HCT116 (cell line): ENCODE data around the gene TNFRSF14. TPM values are rescaled to one million over a fixed set of nuclear protein-coding genes. Genes with fewer than 3 reads are reported as not detected.

Experiments used
- ATAC-seq: fragments of 200-7000 bp; cut with Tn5 transposase; 2 replicates; pipeline ENCODE4 v1.9.1; 2020; ENCODE audit warnings: mild to moderate bottlenecking, moderate library complexity
- BruUV-seq: library from RNA; stranded (reverse); fragments of 400-500 nt; replicated peaks from 2 replicates; lab custom pipeline; 2021; lab: Mats Ljungman, UMichigan
- CTCF ChIA-PET: fragments of 300-600 bp; sonication (Branson Sonifier 250); formaldehyde crosslinking; loops from one replicate; lab custom pipeline; 2021; ENCODE audit warnings: antibody characterized with exemption; lab: Charles Lee
- POLR2A ChIA-PET: fragments of 300-600, 350-600 bp; sonication (Branson Sonifier 250); formaldehyde crosslinking; loops from one replicate; lab custom pipeline; 2021; ENCODE audit warnings: antibody characterized with exemption; lab: Charles Lee
- RAD21 ChIA-PET, 2 experiments: fragments of 300-600 bp; sonication (Branson Sonifier 250); formaldehyde crosslinking; loops; one replicate each; lab custom pipeline; 2023; ENCODE audit warnings: low total read pairs in 2 of 2; ENCODE audit not compliant: uncharacterized antibody in 2 of 2, unreplicated experiment in 2 of 2, low non-redundant PET in 1 of 2; lab: Charles Lee
- DNase-seq: peaks from one replicate; pipeline ENCODE4 v3.0.0-alpha.2; 2010; ENCODE audit warnings: low read depth, low spot score
- H2AFZ ChIP-seq: fragments of 200-600 bp; shearing (Covaris generic), sonication (generic); 2 replicates; pipeline ENCODE4 v1.6.1; 2017; ENCODE audit warnings: low read depth, mixed run types, mixed read lengths, antibody characterized with exemption, low read length; ENCODE audit not compliant: poor library complexity, severe bottlenecking
- H3K27ac ChIP-seq: 2 replicates; pipeline ENCODE4 v1.5.1; 2012; ENCODE audit warnings: low read depth, low read length
- H3K27me3 ChIP-seq: fragments of 200-600 bp; sonication (generic); 2 replicates; pipeline ENCODE4 v1.6.1; 2016; ENCODE audit warnings: mixed run types, low read length, mixed read lengths; ENCODE audit not compliant: insufficient read depth
- H3K36me3 ChIP-seq, 2 experiments: fragments of 200-500 bp in 1 of 2; fragments of 200-600 bp in 1 of 2; sonication (Bioruptor generic) in 1 of 2; sonication (generic) in 1 of 2; 2 replicates each; pipeline versions ENCODE4 v1.5.1 to v1.6.1; 2014 to 2016; ENCODE audit warnings: low read length in 2 of 2, inconsistent platforms in 1 of 2, mixed read lengths in 1 of 2, mixed run types in 1 of 2; ENCODE audit not compliant: insufficient read depth in 2 of 2, control insufficient read depth in 1 of 2
- H3K4me1 ChIP-seq, 2 experiments: fragments of 200-600 bp in 1 of 2; sonication (generic) in 1 of 2; 2 replicates each; pipeline versions ENCODE4 v1.5.1 to v1.6.1; 2012 to 2017; ENCODE audit warnings: low read length in 2 of 2, inconsistent platforms in 1 of 2, mild to moderate bottlenecking in 1 of 2, mixed read lengths in 1 of 2, mixed run types in 1 of 2, moderate library complexity in 1 of 2; ENCODE audit not compliant: insufficient read depth in 2 of 2, control insufficient read depth in 1 of 2
- H3K4me2 ChIP-seq: fragments of 200-600 bp; sonication (generic); 2 replicates; pipeline ENCODE4 v1.6.1; 2017; ENCODE audit warnings: mixed run types, low read length, mixed read lengths
- H3K4me3 ChIP-seq, 2 experiments: fragments of 200-600 bp in 1 of 2; sonication (generic) in 1 of 2; replicated peaks in 1 of 2; 2 replicates each; pipeline ENCODE4 v1.5.1; 2011 to 2016; ENCODE audit warnings: low read length in 2 of 2, control low read depth in 1 of 2, low read depth in 1 of 2, mild to moderate bottlenecking in 1 of 2, mixed read lengths in 1 of 2, mixed run types in 1 of 2
- H3K79me2 ChIP-seq: fragments of 200-600 bp; sonication (generic); 2 replicates; pipeline ENCODE4 v1.6.1; 2017; ENCODE audit warnings: mild to moderate bottlenecking, mixed run types, low read length, moderate library complexity, mixed read lengths; ENCODE audit not compliant: insufficient read depth
- H3K9ac ChIP-seq: fragments of 200-600 bp; sonication (generic); 2 replicates; pipeline ENCODE4 v1.6.1; 2016; ENCODE audit warnings: low read length, mixed read lengths
- H3K9me2 ChIP-seq: fragments of 200-600 bp; sonication (generic), shearing (Covaris generic); 2 replicates; pipeline ENCODE4 v1.6.1; 2017; ENCODE audit warnings: mixed run types, mild to moderate bottlenecking, moderate library complexity; ENCODE audit not compliant: insufficient read depth
- H3K9me3 ChIP-seq, 2 experiments: fragments of 200-500 bp in 1 of 2; fragments of 200-600 bp in 1 of 2; sonication (Bioruptor generic) in 1 of 2; sonication (generic) in 1 of 2; 2 replicates each; pipeline ENCODE4 v1.6.1; 2014 to 2017; ENCODE audit warnings: low read length in 2 of 2, mixed read lengths in 2 of 2, inconsistent platforms in 1 of 2, low read depth in 1 of 2, mild to moderate bottlenecking in 1 of 2, mixed run types in 1 of 2, moderate library complexity in 1 of 2; ENCODE audit not compliant: control insufficient read depth in 1 of 2, insufficient read depth in 1 of 2
- H4K20me1 ChIP-seq: fragments of 200-600 bp; sonication (generic), shearing (Covaris generic); 2 replicates; pipeline ENCODE4 v1.6.1; 2017; ENCODE audit warnings: mixed run types, mild to moderate bottlenecking, moderate library complexity; ENCODE audit not compliant: insufficient read depth
- CTCF ChIP-seq, 3 experiments: fragments of 200-600 bp in 1 of 3; sonication (generic) in 1 of 3; IDR thresholded peaks in 2 of 3; conservative IDR thresholded peaks in 1 of 3; 2 replicates each; pipeline ENCODE4 v1.5.1; 2012 to 2017; ENCODE audit warnings: low read depth in 2 of 3, low read length in 2 of 3, antibody characterized with exemption in 1 of 3, borderline replicate concordance in 1 of 3, control low read depth in 1 of 3, mild to moderate bottlenecking in 1 of 3, mixed read lengths in 1 of 3, mixed run types in 1 of 3, moderate library complexity in 1 of 3; ENCODE audit not compliant: insufficient read depth in 1 of 3
- POLR2AphosphoS5 ChIP-seq: IDR thresholded peaks from 2 replicates; pipeline ENCODE4 v1.6.1; 2011; ENCODE audit warnings: mild to moderate bottlenecking, low read depth, low read length, moderate library complexity
- RAD21 ChIP-seq: IDR thresholded peaks from 2 replicates; pipeline ENCODE4 v1.6.1; 2012; ENCODE audit warnings: low read depth, mild to moderate bottlenecking
- YY1 ChIP-seq: IDR thresholded peaks from 2 replicates; pipeline ENCODE4 v1.6.1; 2011; ENCODE audit warnings: low read length, low read depth, moderate library complexity, mild to moderate bottlenecking; ENCODE audit not compliant: insufficient replicate concordance; ENCODE audit errors: extremely low read depth
- ZFX ChIP-seq: fragments of 450-650 bp; IDR thresholded peaks from 2 replicates; pipeline ENCODE4 v1.6.1; 2017
- intact Hi-C: fragments of 100-400 bp; cut with micrococcal nuclease; formaldehyde crosslinking; loops from 2 replicates; pipeline ENCODE4 v1.10.0; 2022
- total RNA-seq: library from RNA; stranded (reverse); gene quantifications from one replicate; pipeline ENCODE4 v1.2.1, GENCODE V29; 2021; ENCODE audit not compliant: unreplicated experiment

TNFRSF14 gene
- total RNA-seq, 1 experiment from 2014 or later, result 0.66 TPM

GRCh38 chr1:2546515-2547209 lies 9.5 kb upstream of the TNFRSF14 start:
- intact Hi-C loops, result loop anchor here (2.0 kb wide), 1 partner anchor 96 kb away; no protein-coding TSS in a partner anchor
- TF ChIP-seq ZFX (peak; percentile 53; the same call in 1 of the 2 replicates), POLR2AphosphoS5 (peak; percentile 33; the same call in 1 of the 2 replicates), CTCF (IDR thresholded peaks at IDR 0.05 in 2 of 3, conservative IDR thresholded peaks at IDR 0.05 in 1 of 3; ENCODE audit: borderline replicate concordance in 1 of 3, insufficient read depth in 1 of 3, low read depth in 2 of 3, low read length in 2 of 3) (peak in 1 of 3 experiments; percentile 22; a peak in 1 of 6 replicates), RAD21 (no peak), YY1 (peak; percentile 46)
- TF ChIP-seq, all 23 proteins: peak for 4
- RAD21 ChIA-PET, result interaction anchor here (0.6 to 1.3 kb wide), 6 partner anchors 20 to 352 kb away, joined by 3 to 5 read pairs (median 4); partner anchors contain the start of genes FAAP20 (in 1 of the 2), PANK4 (in 1 of the 2) and PRXL2B (in 1 of the 2)
- peaks cover 24 to 46% of the 10 kb centered on the region in 2 experiments for H3K4me1 ChIP-seq
- POLR2A ChIA-PET, result interaction anchor here (0.8 to 1.6 kb wide), 8 partner anchors 12 to 135 kb away, joined by 3 to 13 read pairs (median 4); partner anchors contain the start of genes PANK4 and PEX10
- H3K9me2 ChIP-seq, result no peaks in the 10 kb centered on the region
- H3K27ac ChIP-seq, result peak overlapping the region; percentile 93
- CTCF ChIA-PET, result interaction anchor here (0.9 to 2.4 kb wide), 9 partner anchors 12 to 351 kb away, joined by 3 to 13 read pairs (median 6); partner anchors contain the start of genes FAAP20, PANK4, PEX10 and PRXL2B
- H3K9ac ChIP-seq, result peak overlapping the region; percentile 82
- no peak overlapping the region for H2AFZ ChIP-seq
- TSS peak; percentile 80 for BruUV-seq
- H3K4me3 ChIP-seq, result peak overlapping the region; percentile 66 to 70
- H4K20me1 ChIP-seq, result no peaks in the 10 kb centered on the region
- no peaks in the 10 kb centered on the region for H3K9me3 ChIP-seq
- H3K27me3 ChIP-seq, result no peaks in the 10 kb centered on the region
- H3K79me2 ChIP-seq, result no peaks in the 10 kb centered on the region
- ATAC-seq (peak; percentile 76), DNase-seq (peak; percentile 85)
- no peaks in the 10 kb centered on the region for H3K36me3 ChIP-seq
- peak overlapping the region; percentile 97 for H3K4me2 ChIP-seq
